ENCODE data around the gene TOM1. TPM values are rescaled to one million over a fixed set of nuclear protein-coding genes. Genes with fewer than 3 reads are reported as not detected.

TOM1 gene
- total RNA-seq, 1 donor from 2014 or later = 68.6 TPM

GRCh38 chr22:35303029-35303624, 3.4 kb downstream of the TOM1 start:
- no peak for ATAC-seq (ENCODE audit: poor library complexity)
- intact Hi-C loops (cut with DNase I) = no loop called here

GRCh38 chr22:35305525-35306070, 5.9 kb downstream of the TOM1 start:
- peak; percentile 64 for ATAC-seq (ENCODE audit: poor library complexity)
- no peak for DNase-seq
- intact Hi-C loops (cut with DNase I) = no loop called here

More at GRCh38 chr22:35303029-35303624, 3.4 kb downstream of the TOM1 start:
- no peak for DNase-seq

GRCh38 chr22:35306350-35306967, 6.8 kb downstream of the TOM1 start:
- ATAC-seq (ENCODE audit: poor library complexity) (no peak), DNase-seq (no peak)
- intact Hi-C loops (cut with DNase I) = no loop called here

- intact Hi-C loops (cut with DNase I) = no loop called here
- DNase-seq = no peak
- no peak for ATAC-seq (ENCODE audit: poor library complexity)
Measured at GRCh38 chr22:35307372-35307771, 7.7 kb downstream of the TOM1 start.

GRCh38 chr22:35307892-35308291, 8.2 kb downstream of the TOM1 start:
- DNase-seq (no peak), ATAC-seq (ENCODE audit: poor library complexity) (no peak)
- intact Hi-C loops (cut with DNase I) = no loop called here

GRCh38 chr22:35308480-35309021, 8.9 kb downstream of the TOM1 start:
- intact Hi-C loops (cut with DNase I) = no loop called here
- DNase-seq (no peak), ATAC-seq (ENCODE audit: poor library complexity) (no peak)

- ATAC-seq (ENCODE audit: poor library complexity) = no peak
- intact Hi-C loops (cut with DNase I) = no loop called here
- no peak for DNase-seq
Measured at GRCh38 chr22:35310556-35311550, 11.2 kb downstream of the TOM1 start.

GRCh38 chr22:35311551-35311999, 11.9 kb downstream of the TOM1 start:
- intact Hi-C loops (cut with DNase I) = no loop called here
- DNase-seq (no peak), ATAC-seq (ENCODE audit: poor library complexity) (no peak)

- DNase-seq (no peak), ATAC-seq (ENCODE audit: poor library complexity) (peak; percentile 27)
- intact Hi-C loops (cut with DNase I) = no loop called here
Measured at GRCh38 chr22:35312198-35313059, 12.7 kb downstream of the TOM1 start.

- intact Hi-C loops (cut with DNase I) = no loop called here
- ATAC-seq (ENCODE audit: poor library complexity) (peak; percentile 61), DNase-seq (peak; percentile 72)
Measured at GRCh38 chr22:35313311-35314121, 13.8 kb downstream of the TOM1 start.

- intact Hi-C loops (cut with DNase I) = no loop called here
- ATAC-seq (ENCODE audit: poor library complexity) = peak; percentile 26
- DNase-seq = no peak
Measured at GRCh38 chr22:35314161-35314942, 14.7 kb downstream of the TOM1 start.

- DNase-seq (peak; percentile 70), ATAC-seq (ENCODE audit: poor library complexity) (peak; percentile 36)
- intact Hi-C loops (cut with DNase I) = no loop called here
Measured at GRCh38 chr22:35315141-35315854, 15.6 kb downstream of the TOM1 start.

- ATAC-seq (ENCODE audit: poor library complexity) = peak; percentile 74
- intact Hi-C loops (cut with DNase I) = no loop called here
- peak; percentile 83 for DNase-seq
Measured at GRCh38 chr22:35315855-35316745, 16.4 kb downstream of the TOM1 start.

GRCh38 chr22:35316751-35317150, 17.1 kb downstream of the TOM1 start:
- intact Hi-C loops (cut with DNase I) = no loop called here
- DNase-seq (no peak), ATAC-seq (ENCODE audit: poor library complexity) (no peak)
